ENCODE results near the gene TMEM138. TPM values are rescaled to one million over a fixed set of nuclear protein-coding genes. Genes with fewer than 3 reads are reported as not detected.

The TMEM138 gene
- total and polyA plus RNA-seq, 2 of the 4 experiments (the other 2 are of a cell fraction), result 16.8 to 53.2 TPM

- TF ChIP-seq RCOR1 (IDR thresholded peaks at IDR 0.05; ENCODE audit: insufficient replicate concordance, low read length) (peak; percentile 73), USF2 (IDR thresholded peaks at IDR 0.05; ENCODE audit: low read depth, low read length) (no peak)
Measured at GRCh38 chr11:61369372-61370348, 7.5 kb downstream of the TMEM138 start (continued).

Data from IMR-90 (cell line).